ENCODE measurements around the gene MSH6. TPM values are rescaled to one million over a fixed set of nuclear protein-coding genes. Genes with fewer than 3 reads are reported as not detected.

Gene MSH6, protein sequence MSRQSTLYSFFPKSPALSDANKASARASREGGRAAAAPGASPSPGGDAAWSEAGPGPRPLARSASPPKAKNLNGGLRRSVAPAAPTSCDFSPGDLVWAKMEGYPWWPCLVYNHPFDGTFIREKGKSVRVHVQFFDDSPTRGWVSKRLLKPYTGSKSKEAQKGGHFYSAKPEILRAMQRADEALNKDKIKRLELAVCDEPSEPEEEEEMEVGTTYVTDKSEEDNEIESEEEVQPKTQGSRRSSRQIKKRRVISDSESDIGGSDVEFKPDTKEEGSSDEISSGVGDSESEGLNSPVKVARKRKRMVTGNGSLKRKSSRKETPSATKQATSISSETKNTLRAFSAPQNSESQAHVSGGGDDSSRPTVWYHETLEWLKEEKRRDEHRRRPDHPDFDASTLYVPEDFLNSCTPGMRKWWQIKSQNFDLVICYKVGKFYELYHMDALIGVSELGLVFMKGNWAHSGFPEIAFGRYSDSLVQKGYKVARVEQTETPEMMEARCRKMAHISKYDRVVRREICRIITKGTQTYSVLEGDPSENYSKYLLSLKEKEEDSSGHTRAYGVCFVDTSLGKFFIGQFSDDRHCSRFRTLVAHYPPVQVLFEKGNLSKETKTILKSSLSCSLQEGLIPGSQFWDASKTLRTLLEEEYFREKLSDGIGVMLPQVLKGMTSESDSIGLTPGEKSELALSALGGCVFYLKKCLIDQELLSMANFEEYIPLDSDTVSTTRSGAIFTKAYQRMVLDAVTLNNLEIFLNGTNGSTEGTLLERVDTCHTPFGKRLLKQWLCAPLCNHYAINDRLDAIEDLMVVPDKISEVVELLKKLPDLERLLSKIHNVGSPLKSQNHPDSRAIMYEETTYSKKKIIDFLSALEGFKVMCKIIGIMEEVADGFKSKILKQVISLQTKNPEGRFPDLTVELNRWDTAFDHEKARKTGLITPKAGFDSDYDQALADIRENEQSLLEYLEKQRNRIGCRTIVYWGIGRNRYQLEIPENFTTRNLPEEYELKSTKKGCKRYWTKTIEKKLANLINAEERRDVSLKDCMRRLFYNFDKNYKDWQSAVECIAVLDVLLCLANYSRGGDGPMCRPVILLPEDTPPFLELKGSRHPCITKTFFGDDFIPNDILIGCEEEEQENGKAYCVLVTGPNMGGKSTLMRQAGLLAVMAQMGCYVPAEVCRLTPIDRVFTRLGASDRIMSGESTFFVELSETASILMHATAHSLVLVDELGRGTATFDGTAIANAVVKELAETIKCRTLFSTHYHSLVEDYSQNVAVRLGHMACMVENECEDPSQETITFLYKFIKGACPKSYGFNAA (N-terminal part only)
- 100 to 1,000 TPM in 2 of 4 donors, 10 to 100 TPM in 2; 80.8 to 115 (median 101) TPM for polyA plus RNA-seq (ENCODE audit: insufficient read length in 4 of 4)

DNA sequence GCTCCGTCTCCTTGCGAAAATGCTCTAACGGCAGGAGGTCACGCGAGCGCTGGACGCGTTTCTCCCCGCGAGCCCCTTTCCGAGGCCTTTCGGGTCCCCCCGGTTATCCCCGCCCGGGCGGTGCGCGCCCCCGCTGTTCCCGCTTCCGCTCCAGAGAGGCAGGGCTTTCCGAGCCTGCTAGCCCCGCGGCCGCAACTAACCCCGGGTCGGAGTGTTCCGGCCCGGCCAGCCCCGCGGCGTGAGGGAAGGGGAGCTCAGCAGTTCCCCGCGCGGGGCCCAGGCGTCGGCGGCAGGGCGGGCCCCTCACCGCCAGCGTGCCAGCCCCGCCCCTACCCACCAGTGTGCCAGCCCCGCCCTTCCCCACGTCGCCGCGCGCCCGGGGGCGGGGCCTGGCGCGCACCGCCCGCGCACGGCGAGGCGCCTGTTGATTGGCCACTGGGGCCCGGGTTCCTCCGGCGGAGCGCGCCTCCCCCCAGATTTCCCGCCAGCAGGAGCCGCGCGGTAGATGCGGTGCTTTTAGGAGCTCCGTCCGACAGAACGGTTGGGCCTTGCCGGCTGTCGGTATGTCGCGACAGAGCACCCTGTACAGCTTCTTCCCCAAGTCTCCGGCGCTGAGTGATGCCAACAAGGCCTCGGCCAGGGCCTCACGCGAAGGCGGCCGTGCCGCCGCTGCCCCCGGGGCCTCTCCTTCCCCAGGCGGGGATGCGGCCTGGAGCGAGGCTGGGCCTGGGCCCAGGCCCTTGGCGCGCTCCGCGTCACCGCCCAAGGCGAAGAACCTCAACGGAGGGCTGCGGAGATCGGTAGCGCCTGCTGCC lies at the start of gene MSH6:
Gene MSH6 (plus strand): TSS at position 475 of the 815 bp plus-strand sequence. CDS start 89 bp downstream, at position 564.
- peak; percentile 84 to 88 (median 86) for DNase-seq (ENCODE audit: low read depth in 4 of 4, low spot score in 3 of 4)

DNA sequence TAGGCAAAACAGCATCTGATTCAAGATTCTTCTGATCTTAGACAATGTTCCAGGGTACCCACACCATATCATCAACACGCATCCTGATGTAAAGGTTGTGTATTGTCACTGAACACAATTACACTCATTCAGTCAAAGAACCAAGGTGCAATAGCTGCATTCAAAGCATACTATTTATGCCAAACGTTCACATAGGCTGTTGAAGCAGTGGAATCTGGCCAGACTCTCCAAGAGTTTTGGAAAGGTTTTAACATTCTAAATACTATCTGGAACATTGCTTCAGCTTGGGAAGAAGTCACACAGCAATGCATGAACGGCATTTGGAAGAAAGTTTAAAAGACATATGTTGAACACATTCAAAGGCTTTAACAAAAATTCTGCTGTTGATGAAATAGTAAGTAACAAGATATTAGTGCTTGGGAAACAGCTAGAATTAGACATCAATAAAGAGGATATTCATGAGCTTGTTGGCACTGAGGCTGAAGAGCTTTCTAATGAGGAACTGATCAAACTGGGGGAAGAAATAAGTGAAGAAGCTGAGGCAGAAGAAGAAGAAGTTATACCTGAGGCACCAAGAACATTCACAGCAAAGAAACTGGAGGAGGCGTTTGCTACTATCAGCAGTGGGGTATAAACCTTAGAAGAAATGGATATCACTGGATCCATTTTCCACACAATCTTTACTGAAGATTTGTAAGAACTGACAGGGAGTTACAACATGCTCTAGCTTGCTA lies 47.6 kb upstream of the MSH6 start:
- no peak for DNase-seq (ENCODE audit: low read depth in 4 of 4, low spot score in 3 of 4)

DNA sequence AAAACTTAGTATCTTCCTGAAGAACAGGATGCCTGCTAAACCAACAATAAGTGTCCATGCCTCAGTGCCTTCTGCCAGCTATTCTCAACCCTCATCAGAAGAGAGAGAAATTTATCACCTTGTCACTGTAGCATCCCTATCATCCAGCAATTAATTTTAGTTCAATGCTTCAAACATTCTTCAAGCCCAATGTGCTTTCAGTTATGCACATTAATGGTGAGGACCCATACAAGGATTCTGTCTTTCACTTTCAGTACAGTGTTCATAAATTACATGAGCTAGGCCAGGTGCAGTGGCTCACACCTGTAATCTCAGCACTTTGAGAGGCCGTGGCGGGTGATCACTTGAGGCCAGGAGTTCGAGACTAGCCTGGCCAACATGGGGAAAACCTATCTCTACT lies 47.0 kb upstream of the MSH6 start:
- DNase-seq (ENCODE audit: low read depth in 4 of 4, low spot score in 3 of 4), result no peak

DNA sequence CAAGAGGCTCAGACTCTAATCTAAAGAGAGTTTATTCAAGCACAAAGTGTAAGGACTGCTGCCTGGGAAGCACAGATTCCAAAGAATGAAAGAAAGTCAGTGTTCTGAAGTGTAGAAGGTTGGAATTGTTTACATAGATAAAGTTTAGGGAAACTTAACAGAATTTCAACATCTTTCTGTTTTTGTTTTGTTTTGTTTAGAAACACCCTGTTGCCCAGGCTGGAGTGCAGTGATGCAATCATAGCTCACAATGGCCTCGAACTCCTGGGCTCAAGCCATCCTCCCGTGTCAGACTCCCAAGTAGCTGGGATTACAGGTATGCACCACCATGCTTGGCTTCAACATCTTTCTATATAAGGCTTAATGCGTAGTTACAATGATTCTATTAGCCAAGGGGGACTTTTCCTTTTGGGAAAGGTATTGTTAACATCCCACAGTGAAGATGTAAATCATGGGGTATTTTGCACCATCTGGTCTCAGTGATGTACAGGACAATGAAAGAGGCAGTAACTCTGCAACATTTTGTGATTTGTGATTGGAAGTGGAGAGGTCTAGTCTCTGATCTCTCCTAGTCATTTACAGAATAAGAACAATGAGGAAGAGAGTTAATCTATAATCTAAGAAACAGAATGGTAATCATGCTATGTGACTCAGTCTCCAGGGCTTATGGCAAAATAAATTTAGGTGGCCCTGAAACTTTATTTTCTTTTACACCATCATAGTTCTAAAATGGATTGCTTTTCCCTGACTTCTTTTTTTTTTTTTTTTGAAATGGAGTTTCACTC lies 45.6 kb upstream of the MSH6 start:
- DNase-seq (ENCODE audit: low read depth in 4 of 4, low spot score in 3 of 4), result no peak

DNA sequence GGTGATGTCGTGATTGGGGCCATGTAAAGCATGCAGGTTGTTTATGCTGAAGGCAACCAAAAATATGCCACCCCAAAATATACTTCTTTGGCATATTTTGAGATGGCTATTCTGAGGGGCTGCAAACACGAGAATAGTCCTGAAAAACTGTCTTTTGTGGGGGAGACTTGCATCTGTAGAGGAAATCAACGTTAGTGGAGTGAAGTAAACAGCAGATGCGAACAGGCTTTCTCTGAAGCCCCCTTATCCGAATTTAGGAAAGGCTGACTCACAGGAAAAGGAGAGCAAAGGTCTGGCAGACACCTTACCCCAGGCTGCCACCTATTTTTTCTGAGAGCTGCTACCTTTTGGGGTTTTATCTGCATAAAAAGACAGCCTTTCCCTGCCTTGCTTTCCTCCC lies 44.6 kb upstream of the MSH6 start:
- no peak for DNase-seq (ENCODE audit: low read depth in 4 of 4, low spot score in 3 of 4)

DNA sequence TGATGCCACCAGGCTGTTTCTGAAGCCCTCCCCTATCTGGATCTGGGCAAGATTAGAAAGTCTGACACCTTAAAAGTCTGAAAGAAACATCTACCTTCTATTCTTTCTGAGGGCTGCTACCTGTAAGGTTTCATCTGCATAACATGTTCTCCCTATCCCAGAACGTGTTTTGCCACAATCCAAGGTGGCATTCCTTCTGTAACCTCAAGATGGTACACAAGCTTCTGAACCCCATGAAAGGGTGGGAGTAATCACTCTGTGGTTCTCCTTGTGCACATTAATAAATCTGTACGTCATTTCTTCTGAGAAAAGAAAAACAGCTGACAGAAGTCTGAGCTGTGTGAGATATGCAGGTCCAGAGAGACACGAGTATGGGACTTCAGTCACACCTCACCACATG lies 41.8 kb upstream of the MSH6 start:
- no peak for DNase-seq (ENCODE audit: low read depth in 4 of 4, low spot score in 3 of 4)

DNA sequence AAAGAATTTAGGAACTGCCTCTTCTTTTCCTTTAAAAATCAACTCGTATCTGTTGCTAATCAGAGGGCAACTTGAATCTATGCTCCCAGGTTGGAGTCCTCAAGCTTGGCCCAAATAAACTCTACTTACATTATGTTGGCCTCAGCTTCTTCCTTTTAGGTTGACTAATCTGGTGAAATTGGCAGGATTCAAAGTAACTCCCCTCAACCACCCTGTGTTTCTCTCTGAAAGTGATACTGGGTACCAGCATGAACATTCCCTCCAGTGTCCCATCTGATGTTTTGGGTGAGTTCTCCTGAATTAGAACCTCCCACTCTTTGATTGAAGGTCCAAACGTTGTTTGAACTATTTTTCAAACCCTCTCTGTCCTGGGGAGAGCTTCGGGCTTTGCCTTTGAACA lies 41.3 kb upstream of the MSH6 start:
- no peak for DNase-seq (ENCODE audit: low read depth in 4 of 4, low spot score in 3 of 4)

DNA sequence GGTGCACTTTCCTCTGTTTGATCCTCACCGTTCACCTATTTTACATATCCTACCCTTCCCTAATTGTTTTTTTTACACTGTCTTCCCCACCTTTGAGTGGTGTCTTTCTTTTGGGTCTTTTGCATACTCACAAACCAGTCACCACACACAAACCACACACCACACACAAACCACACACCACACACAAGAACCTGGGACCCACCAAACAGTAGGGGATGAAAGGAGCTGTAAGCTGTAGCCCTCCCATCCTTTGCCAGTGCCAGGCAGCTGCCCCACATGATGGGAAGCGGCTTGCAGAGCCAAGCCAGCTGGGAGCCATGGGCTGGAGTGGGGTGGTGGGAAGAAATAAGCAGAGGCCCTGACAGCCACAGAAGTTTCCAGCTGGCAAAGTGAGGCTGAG lies 38.9 kb upstream of the MSH6 start:
- DNase-seq (ENCODE audit: low read depth in 4 of 4, low spot score in 3 of 4), result no peak

DNA sequence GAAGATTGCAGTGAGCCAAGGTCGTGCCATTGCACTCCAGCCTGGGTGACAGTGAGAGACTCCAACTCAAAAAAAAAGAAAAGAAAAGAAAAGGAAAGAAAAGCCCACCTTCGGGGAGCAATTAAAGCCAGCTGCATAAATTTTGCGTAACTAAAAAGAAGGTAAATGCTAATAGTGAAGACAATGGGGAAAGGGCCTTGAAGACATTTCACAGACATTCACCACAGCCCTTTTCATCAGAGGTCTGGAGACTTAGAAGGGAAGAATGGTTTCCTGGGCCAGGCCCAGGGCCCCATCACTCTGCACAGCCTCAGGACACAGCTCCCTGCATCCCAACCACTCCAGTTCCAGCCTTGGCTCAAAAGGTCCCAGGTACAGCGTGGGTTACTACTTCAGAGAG lies 35.1 kb upstream of the MSH6 start:
- DNase-seq (ENCODE audit: low read depth in 4 of 4, low spot score in 3 of 4), result no peak

DNA sequence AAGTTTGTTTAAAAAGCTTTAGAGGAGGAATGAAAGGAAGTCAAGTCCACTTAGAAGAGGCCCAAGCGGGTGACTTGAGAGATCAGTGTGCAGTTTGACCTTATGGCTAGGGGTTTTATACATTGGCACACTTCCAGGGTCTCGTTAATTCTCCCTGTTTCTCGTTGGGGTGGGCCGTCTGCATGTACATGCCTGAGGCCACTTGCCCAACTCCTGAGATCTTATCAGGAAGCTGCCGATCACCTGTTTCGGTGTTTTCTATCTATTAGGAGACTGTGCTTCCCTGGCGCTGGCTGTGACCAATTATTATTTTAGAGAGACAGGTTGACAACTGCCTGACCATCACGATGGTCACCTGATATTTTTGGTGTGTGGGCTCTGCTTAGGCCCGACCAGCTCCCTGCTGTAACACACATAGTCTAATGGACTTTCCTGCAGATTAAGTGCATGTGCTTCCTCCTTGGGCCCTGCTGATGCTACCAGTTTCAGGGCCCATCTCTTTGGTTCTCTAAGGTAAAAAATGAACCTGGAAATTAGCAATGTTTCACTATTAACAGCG lies 31.0 kb upstream of the MSH6 start:
- no peak for DNase-seq (ENCODE audit: low read depth in 4 of 4, low spot score in 3 of 4)

DNA sequence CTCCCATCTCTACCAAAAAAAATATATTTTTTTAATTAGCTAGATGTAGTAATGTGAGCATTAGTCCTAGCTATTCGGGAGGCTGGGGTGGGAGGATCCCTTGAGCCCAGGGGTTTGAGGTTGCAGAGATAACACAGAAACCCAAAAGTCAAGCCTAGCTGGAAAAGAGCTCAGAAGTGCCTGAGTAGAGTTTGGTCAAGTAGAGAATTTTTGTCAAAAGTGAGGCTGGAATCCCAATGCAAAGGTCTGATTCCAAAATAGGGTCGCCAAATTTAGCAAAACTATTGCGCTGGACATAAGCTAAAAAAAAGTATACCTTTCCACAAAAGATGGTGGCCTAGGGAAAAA lies 15.5 kb upstream of the MSH6 start:
- DNase-seq (ENCODE audit: low read depth in 4 of 4, low spot score in 3 of 4), result no peak

DNA sequence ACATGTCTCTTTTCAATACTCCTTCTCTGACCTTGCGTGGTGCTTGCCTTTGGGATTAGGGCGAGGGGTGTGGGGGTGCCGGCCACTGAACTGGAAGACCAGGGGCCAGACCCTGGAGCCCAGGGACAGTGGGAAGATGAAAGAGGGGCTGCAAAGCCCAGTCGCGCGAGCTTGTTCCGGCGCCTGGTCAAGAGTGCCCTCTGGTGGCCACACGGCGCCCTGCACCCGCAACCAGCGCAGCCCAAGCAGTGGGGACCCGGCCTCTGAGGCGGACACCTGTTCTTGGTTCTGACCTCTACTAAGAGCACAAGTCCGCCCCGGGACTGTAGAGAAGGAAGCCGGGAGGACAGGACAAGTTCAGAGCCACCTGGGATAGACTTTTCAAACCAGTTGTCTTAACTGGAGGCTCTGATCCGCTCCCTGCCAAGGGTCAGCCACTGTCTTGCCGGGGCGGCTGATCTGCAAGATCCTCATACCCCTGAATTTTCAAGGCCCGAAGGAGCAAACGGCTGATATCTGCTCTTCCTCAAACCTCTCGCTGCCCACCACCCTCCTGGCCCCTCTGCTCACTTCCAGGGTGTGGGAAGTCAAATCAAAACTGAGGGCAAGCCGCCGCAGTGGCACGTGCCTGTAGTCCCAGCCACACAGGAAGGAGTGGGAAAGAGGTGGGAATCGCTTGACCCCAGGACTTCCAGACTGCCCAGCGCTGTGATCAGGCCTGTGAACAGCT lies 14.9 kb upstream of the MSH6 start:
- peak in 1 of 4 donors; percentile 60 for DNase-seq (ENCODE audit: low read depth in 4 of 4, low spot score in 3 of 4)

DNA sequence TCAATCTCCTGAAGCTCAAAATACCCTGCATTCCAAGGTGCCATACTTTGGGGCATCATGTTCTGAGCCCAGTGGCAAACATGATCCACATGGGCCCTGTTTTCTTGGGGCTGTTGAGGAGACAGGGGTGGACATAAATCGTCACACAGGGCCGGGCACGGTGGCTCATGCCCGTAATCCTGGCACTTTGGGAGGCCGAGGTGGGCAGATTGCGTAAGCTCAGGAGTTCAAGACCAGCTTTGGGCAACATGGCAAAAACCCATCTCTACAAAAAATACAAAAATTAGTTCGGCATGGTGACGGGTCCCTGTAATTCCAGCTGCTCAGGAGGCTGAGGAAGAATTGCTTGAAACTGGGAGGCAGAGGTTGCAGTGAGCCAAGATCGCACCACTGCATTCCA lies 13.6 kb upstream of the MSH6 start:
- DNase-seq (ENCODE audit: low read depth in 4 of 4, low spot score in 3 of 4), result no peak

DNA sequence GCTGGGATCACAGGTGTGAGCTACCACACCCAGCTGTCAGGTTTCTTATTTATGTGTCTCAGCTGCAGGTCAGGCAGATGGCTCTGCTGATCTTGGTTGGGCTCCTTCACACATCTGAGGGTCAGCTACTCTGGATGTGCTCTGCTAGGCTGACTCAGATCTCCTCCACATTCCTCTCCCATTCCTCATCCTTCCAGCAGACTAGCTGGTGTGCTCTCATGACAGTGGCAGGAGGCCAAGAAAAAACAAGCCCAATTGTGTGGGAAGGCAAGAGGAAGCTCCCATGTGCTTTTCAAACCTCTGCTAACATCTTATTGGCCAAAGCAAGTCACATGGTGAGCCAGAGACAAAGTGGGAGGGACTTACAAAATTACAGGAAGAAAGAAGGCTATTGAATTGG lies 11.7 kb upstream of the MSH6 start:
- DNase-seq (ENCODE audit: low read depth in 4 of 4, low spot score in 3 of 4), result no peak

DNA sequence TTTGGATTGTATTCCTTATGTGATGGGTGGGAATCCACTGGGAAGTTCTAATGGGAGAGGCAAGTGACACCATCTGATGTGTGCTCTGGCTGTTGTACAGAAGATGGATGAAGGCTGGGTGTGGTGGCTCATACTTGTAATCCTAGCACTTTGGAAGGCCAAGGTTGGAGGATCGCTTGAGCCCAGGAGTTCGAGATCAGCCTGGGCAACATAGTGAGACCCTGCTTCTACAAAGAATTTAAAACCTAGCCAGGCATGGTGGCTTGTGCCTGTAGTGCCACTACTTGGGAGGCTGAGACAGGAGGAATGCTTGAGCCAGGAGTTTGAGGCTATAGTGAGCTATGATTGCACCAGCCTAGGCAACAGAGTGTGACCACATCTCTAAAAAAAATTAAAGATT lies 10.6 kb upstream of the MSH6 start:
- no peak for DNase-seq (ENCODE audit: low read depth in 4 of 4, low spot score in 3 of 4)

DNA sequence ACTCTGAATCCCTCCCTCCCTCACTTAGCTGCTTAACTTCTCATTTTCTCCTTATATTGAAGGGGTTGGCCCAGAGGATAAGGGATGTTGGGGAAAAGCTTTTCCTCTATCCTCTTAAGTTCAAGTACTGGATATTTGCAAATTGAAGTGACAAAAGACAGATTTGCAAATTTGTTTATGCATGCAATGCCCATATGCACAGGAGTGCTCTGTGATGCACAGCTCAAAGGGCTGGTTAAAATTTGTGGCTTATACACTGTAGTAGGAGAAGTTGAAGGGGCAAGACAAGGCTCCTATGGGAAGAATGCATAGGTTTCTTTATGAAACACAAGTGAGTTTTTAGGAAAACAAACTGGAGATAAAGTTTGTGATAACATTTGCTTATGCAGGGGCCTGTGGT lies 8.4 kb upstream of the MSH6 start:
- no peak for DNase-seq (ENCODE audit: low read depth in 4 of 4, low spot score in 3 of 4)

DNA sequence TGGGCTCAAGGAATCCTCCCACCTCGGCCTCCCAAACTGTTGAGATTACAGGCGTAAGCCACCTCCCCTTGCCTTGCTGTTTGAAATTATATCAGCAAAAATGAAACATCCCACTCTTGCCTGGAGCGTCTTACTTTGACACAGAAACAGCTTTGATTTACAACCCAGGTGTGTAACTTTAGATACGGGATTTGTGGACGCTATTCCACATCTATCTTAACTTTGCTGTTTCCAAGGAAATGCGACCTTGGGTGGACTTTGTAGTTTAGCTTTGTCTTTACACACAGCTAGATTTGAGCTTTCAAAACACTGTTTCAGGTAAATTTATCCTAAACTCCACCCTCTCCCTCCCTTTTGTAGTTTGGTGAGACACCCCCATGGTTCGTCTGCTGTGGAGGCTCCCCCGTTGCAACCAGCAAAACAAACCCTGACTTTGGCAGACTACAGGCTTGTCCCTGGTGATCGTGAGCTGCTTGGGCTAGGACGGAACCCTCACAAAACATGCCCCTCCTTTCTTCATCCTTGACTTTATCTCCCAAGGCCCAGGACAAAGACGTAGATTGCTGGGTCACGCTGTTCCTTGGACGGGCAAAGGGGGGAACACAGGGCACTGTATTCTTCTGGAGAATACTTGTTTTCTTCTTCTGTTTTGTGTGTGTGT lies 5.5 kb upstream of the MSH6 start:
- DNase-seq (ENCODE audit: low read depth in 4 of 4, low spot score in 3 of 4), result no peak
